G401.6 (cell line): ENCODE measurements around the gene KPNA6.
"Not testable (repeated sequence)": the region's sequence is repeated elsewhere in the genome, so short reads cannot be mapped to it uniquely, and the experiment has no call there.

ENCODE experiments used
- FAIRE-seq: peaks from 2 replicates; lab custom pipeline; 2012; peaks lifted over from hg19 to GRCh38; lab: Jason Lieb, UNC

Gene KPNA6

GRCh38 chr1:32143302-32143695, 35.4 kb downstream of the KPNA6 start:
- not testable (repeated sequence) for FAIRE-seq

DNA sequence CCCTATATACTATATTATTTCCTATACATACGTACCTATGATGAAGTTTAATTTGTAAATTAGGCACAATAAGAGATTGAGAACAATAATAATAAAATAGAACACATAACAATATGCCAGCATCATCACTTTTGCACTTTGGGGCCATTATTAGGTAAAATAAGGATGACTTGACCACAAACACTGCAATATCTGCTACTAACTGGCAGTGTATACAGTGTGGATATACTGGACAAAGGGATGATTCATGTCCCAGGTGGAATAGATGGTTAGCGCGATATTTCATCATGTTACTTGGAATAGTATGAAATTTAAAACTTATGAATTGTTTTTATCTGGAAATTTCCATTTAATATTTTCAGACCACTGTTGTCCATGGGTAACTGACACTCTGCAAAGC, 36.2 kb downstream of the KPNA6 start:
- no peak for FAIRE-seq

DNA sequence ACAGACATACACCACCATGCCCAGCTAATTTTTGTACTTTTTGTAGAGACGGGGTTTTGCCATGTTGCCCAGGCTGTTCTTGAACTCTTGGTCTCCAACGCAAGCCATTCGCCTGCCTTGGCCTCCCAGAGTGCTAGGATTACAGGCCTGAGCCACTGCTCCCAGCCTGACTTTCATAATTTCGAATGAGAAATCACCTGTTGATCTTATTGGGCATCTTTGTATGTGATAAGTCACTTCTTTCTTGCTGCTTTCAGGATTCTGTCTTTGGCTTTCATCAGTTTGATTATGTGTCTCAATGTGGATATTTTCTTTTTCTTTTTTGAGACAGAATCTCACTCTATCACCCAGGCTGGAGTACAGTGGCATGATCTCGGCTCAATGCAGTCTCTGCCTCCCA, 39.9 kb downstream of the KPNA6 start:
- not testable (repeated sequence) for FAIRE-seq

- FAIRE-seq, result no peak
Measured at GRCh38 chr1:32150847-32151246, 43.0 kb downstream of the KPNA6 start.

GRCh38 chr1:32151319-32151787, 43.5 kb downstream of the KPNA6 start:
- no peak for FAIRE-seq

- FAIRE-seq, result no peak
Measured at GRCh38 chr1:32159189-32159588, 51.3 kb downstream of the KPNA6 start.

DNA sequence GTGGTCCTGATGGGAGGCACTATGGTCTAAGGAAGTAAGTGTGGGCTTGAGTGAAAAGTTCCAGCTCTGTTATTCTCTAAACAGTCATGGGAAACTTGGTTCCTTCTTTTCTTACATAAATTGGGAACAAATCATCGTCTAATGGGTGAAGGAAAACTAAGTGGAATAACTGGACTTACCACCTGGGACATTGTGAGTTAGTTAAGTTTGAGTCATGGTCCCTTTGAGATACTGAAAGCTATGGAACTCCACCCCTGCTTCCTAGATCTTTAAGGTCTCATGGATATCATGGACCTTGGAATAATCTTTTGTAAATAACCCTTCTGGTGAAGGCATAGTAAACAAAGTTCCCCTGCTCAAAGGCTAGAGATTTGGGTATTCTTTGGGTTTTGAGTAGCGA, 55.5 kb downstream of the KPNA6 start:
- no peak for FAIRE-seq

- not testable (repeated sequence) for FAIRE-seq
Measured at GRCh38 chr1:32165633-32166032, 57.8 kb downstream of the KPNA6 start.

- no peak for FAIRE-seq
Measured at GRCh38 chr1:32170991-32171390, 63.1 kb downstream of the KPNA6 start.

- no peak for FAIRE-seq
Measured at GRCh38 chr1:32172621-32173245, 64.9 kb downstream of the KPNA6 start.

DNA sequence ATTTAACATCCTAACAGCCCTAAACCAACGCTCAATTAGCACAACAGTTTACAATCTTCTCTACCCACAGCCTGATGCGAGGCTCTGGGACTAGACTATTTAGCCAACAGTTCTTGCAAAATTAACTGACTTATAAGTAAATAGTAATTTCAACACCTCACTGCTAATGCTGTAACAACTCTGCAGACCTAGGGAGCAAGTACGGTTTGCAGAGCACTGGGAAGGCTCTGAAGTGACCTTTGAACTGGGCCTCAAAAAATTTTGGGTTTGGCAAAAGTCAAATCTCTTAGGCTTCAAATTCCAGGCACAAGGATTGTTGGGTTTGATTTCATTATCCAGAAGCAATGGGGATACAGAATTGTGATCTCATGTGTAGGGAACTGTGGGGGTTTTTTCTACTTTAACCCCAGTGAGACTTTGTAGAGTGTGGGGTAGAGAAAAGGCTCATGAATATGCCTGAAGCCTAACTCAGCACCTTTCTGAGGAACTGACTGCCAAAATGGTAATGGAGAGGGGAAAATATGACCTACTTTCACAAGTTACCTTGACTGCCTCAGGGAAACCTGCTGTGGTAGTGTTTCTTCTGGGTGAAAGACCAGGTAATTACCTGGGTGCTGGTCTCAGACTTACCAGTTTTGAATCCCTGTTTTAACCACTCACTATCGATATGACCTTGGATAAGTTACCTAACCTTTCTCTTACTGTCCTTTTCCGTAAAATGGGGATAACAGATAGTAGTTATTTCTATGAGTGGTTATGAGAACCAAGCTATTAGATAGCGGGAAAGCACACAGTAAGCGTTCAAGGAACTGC, 70.7 kb downstream of the KPNA6 start:
- FAIRE-seq, result no peak

- FAIRE-seq, result no peak
Measured at GRCh38 chr1:32179193-32179442, 71.3 kb downstream of the KPNA6 start.

DNA sequence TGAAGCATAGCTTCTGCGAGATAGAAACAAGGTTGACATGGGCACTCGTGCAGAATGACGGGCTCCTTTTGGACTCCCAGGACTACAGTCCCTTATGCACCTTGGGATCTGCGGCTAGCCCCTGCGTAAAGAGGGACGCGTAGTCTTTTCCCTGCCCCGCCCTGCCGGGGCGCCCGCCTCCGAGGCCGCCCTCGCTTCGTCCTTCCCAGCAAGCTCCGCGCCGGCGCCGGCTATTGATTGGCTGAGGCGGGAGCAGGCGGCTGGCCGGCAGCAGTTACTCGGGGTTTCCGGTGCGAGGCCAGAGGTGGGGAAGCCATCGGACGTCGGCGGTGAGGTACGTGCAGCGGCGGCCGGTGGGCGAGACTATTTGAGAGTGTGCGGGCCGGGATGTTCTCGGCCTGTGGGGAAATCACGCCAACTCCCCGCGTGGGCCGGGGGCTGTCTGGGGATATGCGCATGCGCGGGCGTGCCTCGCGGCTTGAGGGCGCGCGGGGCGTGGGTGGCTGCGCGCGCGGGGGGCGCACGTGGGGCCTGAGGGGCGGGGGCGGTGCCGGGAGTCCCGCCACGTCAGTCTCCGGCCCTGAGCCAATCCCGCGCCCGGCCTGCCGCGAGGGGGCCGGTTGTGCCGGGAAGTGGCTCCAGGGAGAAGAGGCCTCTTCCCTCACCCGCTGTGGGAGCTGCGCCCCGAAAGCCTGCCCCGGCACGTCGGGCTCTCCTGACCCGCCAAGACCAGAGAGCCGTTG, 71.8 kb downstream of the KPNA6 start, which contains the start of gene TXLNA:
Gene TXLNA, plus strand, starts transcription at position 233 of the 743 bp plus-strand sequence. CDS start 671 bp downstream, outside the sequence.
- peak; percentile 65 for FAIRE-seq

GRCh38 chr1:32180186-32181060, 72.6 kb downstream of the KPNA6 start:
- FAIRE-seq, result no peak

DNA sequence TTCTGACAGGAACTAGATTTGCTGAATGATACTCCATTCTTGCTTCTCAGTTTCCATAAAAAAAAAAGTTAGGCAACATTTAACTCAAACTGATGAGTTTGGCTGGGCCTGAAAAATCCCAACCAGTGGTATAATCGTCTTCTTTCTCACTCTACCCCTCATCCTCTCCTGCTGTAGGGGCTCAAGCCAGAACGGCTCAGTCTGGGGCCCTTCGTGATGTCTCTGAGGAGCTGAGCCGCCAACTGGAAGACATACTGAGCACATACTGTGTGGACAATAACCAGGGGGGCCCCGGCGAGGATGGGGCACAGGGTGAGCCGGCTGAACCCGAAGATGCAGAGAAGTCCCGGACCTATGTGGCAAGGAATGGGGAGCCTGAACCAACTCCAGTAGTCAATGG, 73.2 kb downstream of the KPNA6 start:
- FAIRE-seq, result no peak

- FAIRE-seq, result no peak
Measured at GRCh38 chr1:32181563-32181962, 73.7 kb downstream of the KPNA6 start.

- no peak for FAIRE-seq
Measured at GRCh38 chr1:32182060-32182459, 74.2 kb downstream of the KPNA6 start.

DNA sequence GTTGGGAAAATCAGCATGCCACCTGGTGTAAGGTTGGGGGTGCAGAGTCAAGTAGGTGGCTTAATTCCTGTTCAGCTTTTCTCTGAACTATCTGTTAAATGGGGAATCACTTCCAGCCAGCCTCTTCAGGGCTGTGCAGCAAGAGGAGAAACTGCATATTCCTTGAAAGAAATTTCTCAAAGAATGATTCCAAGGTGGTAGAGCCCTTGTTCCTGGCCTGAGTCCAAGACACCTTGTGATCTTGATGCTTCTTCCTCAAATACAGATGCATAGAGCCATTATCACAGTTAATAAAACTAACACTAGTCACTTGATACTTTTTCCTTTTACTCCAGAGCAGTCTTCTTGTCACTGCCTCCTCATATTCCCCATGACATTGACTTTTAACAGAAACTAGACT, 76.8 kb downstream of the KPNA6 start:
- no peak for FAIRE-seq

DNA sequence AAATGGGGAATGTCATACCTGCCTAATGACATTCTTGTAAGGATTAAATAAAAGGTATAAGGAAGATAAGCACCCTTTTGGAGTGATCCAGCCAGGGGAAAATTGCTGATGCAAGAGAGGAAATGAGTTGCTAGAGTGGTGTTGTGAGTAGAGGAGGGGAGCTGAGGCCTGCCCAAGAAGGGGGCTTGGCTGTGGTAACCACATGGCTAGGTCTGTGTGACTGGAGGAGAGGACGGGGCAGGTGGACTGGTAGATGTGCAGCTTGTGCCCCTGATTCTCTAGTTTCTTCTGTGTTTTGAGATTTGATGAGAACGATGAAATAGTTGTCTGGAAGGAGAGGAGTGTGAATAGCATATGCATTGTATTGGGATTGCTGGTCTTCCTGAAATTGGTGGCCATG, 78.2 kb downstream of the KPNA6 start:
- FAIRE-seq, result no peak

DNA sequence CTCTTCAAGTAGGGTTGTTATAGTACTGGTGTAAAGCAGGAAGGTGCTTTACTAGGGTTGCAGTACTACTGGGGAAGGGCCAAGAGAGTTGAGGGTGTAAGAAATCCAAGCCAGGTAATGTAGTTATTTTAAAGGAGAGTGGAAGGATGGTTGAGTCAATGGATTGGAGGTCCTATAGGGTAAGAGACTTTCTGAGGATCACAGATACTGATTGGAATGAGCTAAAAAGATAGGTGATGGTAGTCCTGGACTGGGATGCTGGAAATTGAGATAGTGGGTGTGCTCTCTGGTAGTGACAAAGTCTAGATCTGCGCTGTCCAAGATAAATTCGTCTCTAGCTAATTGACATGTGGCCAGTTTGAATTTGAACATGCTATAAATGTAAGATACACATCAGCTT, 78.6 kb downstream of the KPNA6 start:
- FAIRE-seq, result no peak

DNA sequence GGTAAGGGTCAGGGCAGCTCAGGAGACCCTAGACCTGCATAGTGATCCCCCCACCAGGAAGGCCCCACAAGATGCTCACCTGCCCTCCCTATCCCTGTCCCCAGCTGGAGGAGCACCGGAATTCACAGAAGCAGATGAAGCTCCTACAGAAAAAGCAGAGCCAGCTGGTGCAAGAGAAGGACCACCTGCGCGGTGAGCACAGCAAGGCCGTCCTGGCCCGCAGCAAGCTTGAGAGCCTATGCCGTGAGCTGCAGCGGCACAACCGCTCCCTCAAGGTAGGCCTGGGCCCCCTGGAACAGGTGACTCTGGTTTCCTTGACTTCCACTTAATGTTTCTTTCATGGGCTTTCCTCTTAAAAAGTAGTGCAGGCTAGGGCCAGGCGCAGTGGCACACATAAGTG, 80.0 kb downstream of the KPNA6 start:
- no peak for FAIRE-seq

DNA sequence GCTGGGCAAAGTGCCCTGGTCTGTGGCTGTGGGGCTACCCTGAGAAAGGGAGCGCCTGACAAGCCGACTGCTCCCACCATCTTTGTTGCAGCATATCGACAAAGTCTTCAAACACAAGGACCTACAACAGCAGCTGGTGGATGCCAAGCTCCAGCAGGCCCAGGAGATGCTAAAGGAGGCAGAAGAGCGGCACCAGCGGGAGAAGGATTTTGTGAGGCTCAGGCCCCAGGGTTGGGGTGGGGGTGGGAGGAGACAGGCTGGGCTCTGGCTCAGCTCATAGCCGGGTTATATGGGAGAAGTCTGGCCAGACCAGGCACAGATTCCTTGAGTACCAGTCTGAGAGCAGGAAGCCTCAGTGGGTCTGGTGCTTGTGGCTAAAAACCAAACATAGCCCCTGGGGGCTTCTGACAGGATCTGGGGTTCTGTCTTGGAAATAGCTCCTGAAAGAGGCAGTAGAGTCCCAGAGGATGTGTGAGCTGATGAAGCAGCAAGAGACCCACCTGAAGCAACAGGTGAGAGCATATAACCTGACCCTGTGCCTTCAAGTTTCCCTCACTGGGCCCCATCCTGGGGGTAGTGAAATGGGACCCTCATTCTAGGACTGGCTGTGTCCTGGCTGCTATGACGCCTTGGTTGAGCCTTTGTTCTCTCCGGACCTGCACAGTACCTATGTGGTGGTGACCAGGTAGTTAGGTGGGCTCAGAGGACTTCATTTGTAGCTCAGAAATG, 84.5 kb downstream of the KPNA6 start:
- FAIRE-seq, result no peak
